GM18498 (cell line): ENCODE measurements around the gene SLC41A3.
"Not testable (repeated sequence)": the region's sequence is repeated elsewhere in the genome, so short reads cannot be mapped to it uniquely, and the experiment has no call there.

Source experiments
- ATAC-seq: cut with Tn5 transposase; IDR thresholded peaks from one replicate; pipeline ENCODE4 v1.9.1; 2021; ENCODE audit warnings: mild to moderate bottlenecking, moderate library complexity; ENCODE audit not compliant: unreplicated experiment

Gene SLC41A3

DNA sequence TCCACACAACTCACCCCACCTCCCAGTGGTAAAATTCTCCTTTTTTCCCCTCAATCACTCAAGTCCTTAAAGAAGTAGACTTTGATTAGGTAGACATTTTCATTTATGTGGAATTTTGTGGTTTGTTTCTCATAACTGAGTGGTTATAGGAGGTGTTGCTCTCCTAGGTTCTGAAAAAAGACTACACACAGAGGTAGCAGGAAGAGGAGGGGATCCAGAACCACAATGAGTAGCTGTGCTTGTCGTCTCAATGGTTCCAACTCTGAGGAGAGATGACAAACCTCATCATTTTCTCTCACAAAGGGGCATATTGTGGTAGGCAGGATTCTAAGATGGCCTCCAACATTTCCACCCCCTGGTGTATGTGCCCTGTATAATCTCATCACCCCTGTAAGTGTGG is 120.1 kb downstream of the SLC41A3 start:
- ATAC-seq, result not testable (repeated sequence)

DNA sequence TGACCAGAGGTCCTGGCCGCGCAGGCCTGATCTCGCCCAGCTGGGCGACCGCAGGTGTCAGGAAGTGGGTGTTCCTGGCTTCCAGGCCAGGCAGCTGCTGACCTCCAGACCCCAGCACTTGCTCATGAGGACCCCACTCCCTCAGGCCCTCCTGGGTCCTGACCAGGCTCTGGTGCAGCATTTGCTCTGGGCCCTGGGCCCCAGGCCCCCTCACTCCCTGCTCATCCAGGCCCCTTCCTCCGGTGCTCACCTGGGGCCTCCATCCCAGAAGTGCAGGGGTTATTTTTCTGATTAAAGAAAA is 122.7 kb downstream of the SLC41A3 start:
- ATAC-seq, result no peak

DNA sequence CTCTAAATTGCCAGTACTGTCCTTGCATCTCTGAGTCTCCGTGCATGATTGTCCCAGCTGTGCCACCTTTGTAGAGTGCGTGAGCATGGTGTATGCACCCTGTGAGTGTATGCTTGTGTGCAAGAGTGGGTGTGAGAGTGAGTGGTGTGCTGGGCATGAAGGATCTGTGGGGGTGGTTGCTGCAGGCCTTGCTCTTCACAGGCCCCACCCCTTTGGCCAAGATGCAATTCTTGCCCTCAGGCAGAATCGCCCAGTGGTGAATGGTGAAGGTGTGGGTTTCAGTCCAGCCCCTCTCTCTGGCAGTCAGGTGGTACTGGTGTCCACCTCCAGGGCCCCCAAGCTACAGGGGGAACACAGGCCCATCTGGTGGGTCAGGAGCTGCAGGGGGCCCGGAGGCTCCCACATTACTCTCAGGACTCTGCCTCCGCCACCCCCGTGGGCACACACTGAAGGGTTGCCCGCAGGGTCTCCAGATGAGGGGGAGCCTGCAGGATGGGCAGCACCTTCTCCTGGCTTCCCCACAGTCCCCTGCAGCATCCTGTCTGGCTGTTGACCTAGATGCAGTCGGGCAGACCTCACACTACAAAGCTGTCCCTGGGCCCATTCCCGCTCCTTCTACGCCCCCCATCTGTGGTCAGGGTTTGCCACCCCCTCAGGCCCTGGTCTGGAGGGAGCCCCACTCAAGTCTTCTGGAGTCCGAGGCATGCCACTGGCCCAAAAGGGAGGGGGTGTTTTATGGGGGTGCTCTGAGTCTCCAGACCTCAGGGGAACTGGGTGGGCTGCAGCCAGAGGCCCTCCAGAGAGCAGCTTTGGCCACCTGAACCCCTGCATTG is 123.3 kb downstream of the SLC41A3 start:
- ATAC-seq, result no peak

DNA sequence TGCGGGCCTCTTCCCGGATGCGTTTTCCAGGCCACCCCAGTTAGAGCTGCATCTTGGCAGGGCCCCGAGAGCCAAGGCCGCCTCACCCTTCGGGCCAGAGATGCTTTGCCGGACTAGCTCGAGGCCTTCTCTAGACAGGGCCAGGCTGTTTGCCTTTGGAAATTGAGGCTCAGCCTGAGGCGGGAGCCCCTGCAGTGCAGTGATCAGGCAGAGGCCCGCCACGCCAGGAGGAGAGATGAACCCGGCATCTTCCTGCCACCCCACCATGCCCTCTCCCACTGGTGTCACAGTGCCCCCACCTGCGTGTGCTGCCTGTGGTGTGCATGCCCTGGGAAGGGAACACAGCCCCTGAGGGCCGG is 123.9 kb downstream of the SLC41A3 start:
- no peak for ATAC-seq

DNA sequence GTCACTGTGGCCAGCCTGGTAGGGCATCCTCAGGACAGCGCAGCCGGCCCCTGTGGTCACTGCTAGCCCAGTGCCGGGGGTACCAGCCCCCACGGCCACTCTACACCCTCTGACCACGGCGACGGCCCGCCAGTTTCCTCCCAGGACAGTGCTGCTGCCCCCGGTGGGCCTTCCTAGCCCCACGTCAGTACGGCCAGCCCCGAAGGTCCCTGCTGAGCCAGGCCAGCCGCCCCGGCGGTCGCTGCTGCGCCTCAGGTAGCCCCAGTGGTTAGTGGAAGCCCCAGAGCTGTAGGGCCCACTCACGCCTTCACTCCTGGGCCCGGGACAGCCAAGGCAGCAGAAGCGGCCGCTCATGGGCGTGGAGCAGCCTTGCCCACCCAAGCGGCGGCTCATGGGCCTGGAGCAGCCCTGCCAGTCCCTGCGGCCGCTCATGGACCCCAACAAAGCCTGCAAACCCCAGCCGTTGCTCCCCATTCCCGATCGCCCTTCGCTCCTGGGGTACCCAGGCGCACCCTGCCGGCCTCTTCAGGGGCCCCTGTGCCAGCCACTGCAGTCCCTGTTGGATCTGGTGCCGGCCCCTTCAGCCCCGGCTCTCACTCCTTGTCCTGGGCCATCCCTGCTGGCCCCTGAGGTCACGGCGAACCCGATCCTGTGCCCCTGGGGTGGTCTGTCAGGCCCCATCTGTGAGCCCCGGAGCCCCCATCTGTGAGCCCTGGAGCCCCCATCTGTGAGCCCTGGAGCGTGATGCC is 124.4 kb downstream of the SLC41A3 start:
- ATAC-seq, result no peak

DNA sequence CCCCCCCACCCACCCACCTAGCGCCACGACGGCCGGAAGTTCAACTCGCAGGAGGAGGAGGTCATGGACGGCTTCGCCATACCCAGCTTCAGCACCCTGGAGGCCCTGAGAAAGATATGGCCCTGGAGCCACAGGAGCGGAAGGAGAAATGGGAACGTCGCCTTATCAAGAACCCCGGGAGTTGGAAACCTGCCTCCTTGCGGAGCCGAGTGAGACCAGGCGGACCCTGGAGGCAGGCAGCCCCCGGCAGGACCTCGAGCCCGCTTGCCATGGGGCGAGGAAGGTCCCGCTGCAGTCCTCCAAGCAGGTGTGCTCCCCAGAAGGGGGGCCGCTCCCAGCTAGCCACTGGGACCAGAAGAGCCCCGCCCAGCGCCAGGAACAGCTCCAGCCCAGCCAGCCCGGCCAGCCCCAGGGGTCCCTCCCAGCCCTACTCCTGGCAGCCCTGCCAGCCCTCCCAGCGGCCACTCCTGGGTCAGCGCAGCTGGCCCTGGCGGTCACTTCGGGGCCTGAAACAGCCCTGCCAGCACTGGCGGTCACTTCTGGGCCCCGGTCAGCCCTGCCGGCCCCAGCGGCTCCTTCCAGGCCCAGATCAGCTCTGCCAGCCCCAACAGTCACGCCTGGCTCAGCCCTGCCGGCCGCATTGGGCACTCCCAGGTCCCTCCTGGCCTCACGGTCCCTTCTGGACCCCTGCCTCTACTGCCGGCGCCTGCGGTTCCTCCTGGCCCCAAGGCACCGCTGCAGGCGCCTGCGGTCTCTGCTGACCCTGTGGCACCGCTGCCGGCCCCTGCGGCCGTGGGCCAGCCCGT is 125.2 kb downstream of the SLC41A3 start:
- no peak for ATAC-seq

DNA sequence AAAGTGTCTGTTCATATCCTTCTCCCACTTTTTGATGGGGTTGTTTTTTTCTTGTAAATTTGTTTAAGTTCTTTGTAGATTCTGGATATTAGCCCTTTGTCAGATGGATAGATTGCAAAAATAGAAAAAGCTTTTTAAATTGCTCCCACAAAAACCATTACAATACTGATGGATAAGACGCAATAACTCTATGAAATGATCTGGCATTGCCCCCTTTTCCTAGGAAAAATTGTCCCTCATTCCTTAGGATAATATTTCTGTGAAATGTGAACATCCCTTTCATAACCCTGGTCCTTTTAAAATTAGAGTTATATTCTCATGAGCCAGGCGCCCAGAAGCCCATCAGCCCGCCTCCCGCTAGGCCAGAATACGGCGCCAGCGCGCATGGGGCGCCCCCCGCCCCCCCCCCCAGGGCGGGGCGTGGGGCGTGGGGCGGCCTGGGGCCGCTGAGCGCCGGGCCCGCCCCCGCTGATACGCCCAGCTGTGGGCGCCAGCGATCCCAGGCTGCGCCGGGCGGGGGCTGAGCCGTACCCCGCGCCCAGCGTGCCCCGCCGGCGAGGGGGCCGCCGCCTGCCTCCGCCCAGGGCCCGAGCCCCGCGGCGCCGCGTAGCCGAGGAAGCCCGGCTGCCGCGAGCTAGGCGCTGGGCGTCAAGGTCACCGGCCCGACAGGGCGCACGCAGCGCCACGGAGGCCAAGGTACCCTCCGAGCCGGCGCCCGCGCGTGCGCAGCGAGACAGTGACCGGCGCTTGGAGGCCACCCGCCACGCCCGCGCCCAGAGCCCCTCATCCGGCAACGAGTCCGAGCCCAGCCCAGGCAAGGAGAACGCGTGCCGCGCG is 126.0 kb downstream of the SLC41A3 start:
- no peak for ATAC-seq

DNA sequence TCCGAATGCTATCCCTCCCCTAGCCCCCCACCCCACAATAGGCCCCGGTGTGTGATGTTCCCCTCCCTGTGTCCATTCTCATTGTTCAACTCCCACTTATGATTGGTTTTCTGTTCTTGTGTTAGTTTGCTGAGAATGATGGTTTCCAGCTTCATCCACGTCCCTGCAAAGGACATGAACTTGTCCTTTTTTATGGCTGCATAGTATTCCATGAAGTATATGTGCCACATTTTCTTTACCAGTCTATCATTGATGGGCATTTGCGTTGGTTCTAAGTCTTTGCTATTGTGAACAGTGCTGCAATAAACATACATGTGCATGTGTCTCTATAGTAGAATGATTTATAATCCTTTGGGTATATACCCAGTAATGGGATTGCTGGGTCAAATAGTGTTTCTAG is 126.9 kb downstream of the SLC41A3 start:
- not testable (repeated sequence) for ATAC-seq
